ENCODE measurements around the gene DUSP7. TPM values are rescaled to one million over a fixed set of nuclear protein-coding genes. Genes with fewer than 3 reads are reported as not detected.

The DUSP7 gene
- polyA plus RNA-seq, 3 donors = 2.8 to 36.8 (median 3.9) TPM

GRCh38 chr3:52007291-52007690 is 49.1 kb downstream of the DUSP7 start:
- intact Hi-C loops (cut with micrococcal nuclease) = no loop called here

GRCh38 chr3:52006820-52007133 is 49.6 kb downstream of the DUSP7 start:
- H3K79me2 ChIP-seq (ENCODE audit: insufficient read depth, low read length) = no peaks in the 10 kb centered on the region
- H2AFZ ChIP-seq (ENCODE audit: insufficient read depth, low read depth, low read length, poor library complexity, severe bottlenecking) = no peak overlapping the region
- H3K27ac Mint-ChIP-seq = no peak overlapping the region
- H4K20me1 ChIP-seq (ENCODE audit: insufficient read depth, low read length) = no peaks in the 10 kb centered on the region
- H3K9me3 ChIP-seq (replicated peaks in 1 of 2; ENCODE audit: control insufficient read depth in 1 of 2, insufficient read depth in 1 of 2, low read length in 2 of 2) = no peaks in the 10 kb centered on the region
- H3K4me3 ChIP-seq (replicated peaks in 1 of 3; ENCODE audit: low read depth in 2 of 3, low read length in 3 of 3) = no peak overlapping the region
- H3K27ac ChIP-seq (ENCODE audit: low read depth in 1 of 2, low read length in 2 of 2) = no peak overlapping the region
- no peak overlapping the region for H3K9ac ChIP-seq (ENCODE audit: insufficient read depth, low read length, poor library complexity, severe bottlenecking)
- no peaks in the 10 kb centered on the region for H3K36me3 ChIP-seq (replicated peaks in 1 of 2; ENCODE audit: control insufficient read depth in 1 of 2, insufficient read depth in 2 of 2, low read length in 2 of 2)
- TF ChIP-seq CTCF (IDR thresholded peaks at IDR 0.05) = no peak
- no peak overlapping the region for H3K4me3 Mint-ChIP-seq
- peaks cover 1 to 5% (median 5%) of the 10 kb centered on the region in 3 donors for H3K27me3 Mint-ChIP-seq (ENCODE audit: low read depth in 3 of 3)
- H3K9me3 Mint-ChIP-seq = no peaks in the 10 kb centered on the region
- intact Hi-C loops (cut with micrococcal nuclease) = no loop called here
- no peak overlapping the region for H3K4me2 ChIP-seq (replicated peaks; ENCODE audit: extremely low read depth, low read length, poor library complexity, severe bottlenecking)
- 91% methylated on average over 6 of the region's 6 CpGs for WGBS (ENCODE audit: insufficient coverage)
- peaks cover 18 to 23% of the 10 kb centered on the region in 2 donors for H3K4me1 ChIP-seq (ENCODE audit: control insufficient read depth in 1 of 2, insufficient read depth in 2 of 2, low read length in 2 of 2)
- DNase-seq = no peak
- peaks cover 18% of the 10 kb centered on the region for H3K4me1 Mint-ChIP-seq
- no peaks in the 10 kb centered on the region for H3K36me3 Mint-ChIP-seq
- no peaks in the 10 kb centered on the region for H3K27me3 ChIP-seq (ENCODE audit: control insufficient read depth in 2 of 2, insufficient read depth in 2 of 2, low read length in 2 of 2)

More at GRCh38 chr3:52007291-52007690, 49.1 kb downstream of the DUSP7 start:
- Histone ChIP-seq H3K4me2 (replicated peaks; ENCODE audit: extremely low read depth, low read length, poor library complexity, severe bottlenecking) (no peak overlapping the region), H3K9me3 (replicated peaks in 1 of 2; ENCODE audit: control insufficient read depth in 1 of 2, insufficient read depth in 1 of 2, low read length in 2 of 2) (no peaks in the 10 kb centered on the region), H3K27ac (ENCODE audit: low read depth in 1 of 2, low read length in 2 of 2) (no peak overlapping the region), H3K36me3 (replicated peaks in 1 of 2; ENCODE audit: control insufficient read depth in 1 of 2, insufficient read depth in 2 of 2, low read length in 2 of 2) (no peaks in the 10 kb centered on the region), H3K9ac (ENCODE audit: insufficient read depth, low read length, poor library complexity, severe bottlenecking) (no peak overlapping the region), H2AFZ (ENCODE audit: insufficient read depth, low read depth, low read length, poor library complexity, severe bottlenecking) (peak overlapping the region; percentile 46), H3K27me3 (ENCODE audit: control insufficient read depth in 2 of 2, insufficient read depth in 2 of 2, low read length in 2 of 2) (no peaks in the 10 kb centered on the region), H3K4me3 (replicated peaks in 1 of 3; ENCODE audit: low read depth in 2 of 3, low read length in 3 of 3) (no peak overlapping the region), H3K4me1 (ENCODE audit: control insufficient read depth in 1 of 2, insufficient read depth in 2 of 2, low read length in 2 of 2) (peaks cover 17 to 19% of the 10 kb centered on the region in 2 donors), H4K20me1 (ENCODE audit: insufficient read depth, low read length) (no peaks in the 10 kb centered on the region), H3K79me2 (ENCODE audit: insufficient read depth, low read length) (no peaks in the 10 kb centered on the region)
- no peak for TF ChIP-seq CTCF (IDR thresholded peaks at IDR 0.05)
- WGBS (ENCODE audit: insufficient coverage) = no CpG with 5 or more reads among the region's 4 CpGs
- Mint-ChIP-seq H3K4me1 (peaks cover 18% of the 10 kb centered on the region), H3K27me3 (ENCODE audit: low read depth in 3 of 3) (peaks cover 1 to 5% (median 3%) of the 10 kb centered on the region in 3 donors), H3K27ac (no peak overlapping the region), H3K4me3 (peak overlapping the region in 1 of 2 donors; percentile 26), H3K36me3 (no peaks in the 10 kb centered on the region), H3K9me3 (no peaks in the 10 kb centered on the region)
- DNase-seq = no peak
